ENCODE measurements around the gene HOMER1. TPM values are rescaled to one million over a fixed set of nuclear protein-coding genes. Genes with fewer than 3 reads are reported as not detected.

The HOMER1 gene
- total RNA-seq, 1 donor from 2014 or later, result 174 TPM

DNA sequence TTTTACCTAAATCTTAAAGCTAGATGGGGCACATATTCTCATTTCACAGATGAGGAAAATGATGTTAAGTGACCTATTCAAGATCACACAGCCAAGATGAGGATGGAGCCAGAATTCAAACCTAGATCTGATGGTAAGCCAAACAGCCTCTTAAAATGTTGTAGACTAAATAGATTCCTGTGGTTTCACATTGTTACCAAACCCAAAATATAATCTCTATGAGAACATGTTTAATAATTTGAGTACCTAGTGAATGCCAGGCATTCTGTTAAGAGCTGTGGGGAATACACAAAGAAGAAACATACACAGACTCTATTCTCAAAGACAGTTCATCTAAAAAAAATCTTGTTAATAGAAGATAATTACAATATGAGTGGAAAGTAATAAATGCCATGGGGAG lies 25.2 kb downstream of the HOMER1 start:
- DNase-seq, result no peak

DNA sequence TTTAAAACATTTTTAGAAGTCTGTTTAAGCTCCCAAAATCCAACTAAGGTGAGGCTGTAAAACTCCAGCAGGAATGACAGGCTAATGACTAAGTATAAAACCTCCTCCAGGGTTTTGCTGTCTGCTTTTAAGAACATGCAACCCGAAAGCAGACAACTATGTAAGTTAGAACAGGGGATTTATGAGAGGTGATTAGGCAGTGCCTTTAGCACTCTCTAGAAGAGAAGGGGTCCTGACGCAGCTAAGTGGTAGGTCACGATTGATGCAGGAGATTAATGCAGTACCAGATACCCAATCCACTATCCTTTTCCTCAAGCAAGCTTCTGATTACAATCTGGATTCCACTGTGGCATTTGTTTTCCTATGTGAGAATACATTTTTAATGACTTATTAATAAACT lies 25.9 kb downstream of the HOMER1 start:
- DNase-seq, result no peak

DNA sequence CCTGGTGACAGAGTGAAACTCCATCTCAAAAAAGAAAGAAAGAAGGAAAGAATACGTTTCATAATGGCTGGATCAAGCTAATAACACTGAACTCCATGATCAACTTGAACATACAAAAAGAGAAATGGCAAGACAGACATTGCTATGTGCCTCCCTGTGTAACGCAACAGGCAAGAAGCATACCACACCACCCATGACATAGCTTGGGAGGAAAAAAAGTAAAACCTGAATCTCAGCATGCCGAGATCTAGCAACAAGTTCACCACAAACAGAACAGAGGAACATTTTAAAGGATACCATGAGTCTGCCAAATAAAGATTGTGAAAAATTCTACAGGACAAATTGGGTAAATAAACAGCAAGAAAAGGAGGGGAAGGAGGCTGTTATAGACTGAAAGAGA lies 26.7 kb downstream of the HOMER1 start:
- no peak for DNase-seq

DNA sequence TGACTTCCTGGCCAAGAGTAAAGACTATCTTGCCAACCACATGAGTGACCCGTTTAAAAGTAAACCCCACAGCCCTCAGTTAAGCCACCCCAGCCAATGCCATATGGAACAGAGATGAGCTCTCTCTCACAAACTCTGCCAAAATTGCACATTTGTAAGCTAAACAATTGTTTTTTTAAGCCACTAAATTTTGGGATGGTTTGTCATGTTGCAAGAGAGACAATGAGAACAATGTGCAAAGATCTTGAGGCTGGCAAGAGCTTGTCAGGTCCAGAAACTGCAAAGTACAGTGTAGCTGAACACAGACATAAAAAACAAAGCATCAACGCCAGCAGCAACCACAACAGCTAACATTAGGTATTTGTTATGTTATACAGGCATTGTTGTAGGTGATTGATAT lies 27.8 kb downstream of the HOMER1 start:
- DNase-seq, result no peak

DNA sequence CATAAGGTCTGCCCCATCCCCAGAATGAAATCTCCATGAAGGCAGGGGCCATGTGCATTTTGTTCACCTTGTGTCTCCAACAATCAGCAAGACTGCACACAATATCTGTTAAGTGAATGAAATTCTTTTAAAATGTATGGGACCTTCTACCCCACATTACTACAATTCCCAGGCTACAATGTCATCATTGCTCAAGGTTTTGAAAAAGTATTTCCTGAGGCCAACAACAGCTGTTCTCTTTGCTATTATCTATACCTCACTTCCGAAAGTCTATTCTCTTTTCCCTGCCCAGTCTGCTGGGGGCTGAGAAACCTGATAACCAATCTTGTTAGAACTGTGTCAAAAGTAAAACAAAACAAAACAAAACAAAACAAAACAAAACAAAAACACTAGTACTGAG lies 29.2 kb downstream of the HOMER1 start:
- DNase-seq, result no peak

DNA sequence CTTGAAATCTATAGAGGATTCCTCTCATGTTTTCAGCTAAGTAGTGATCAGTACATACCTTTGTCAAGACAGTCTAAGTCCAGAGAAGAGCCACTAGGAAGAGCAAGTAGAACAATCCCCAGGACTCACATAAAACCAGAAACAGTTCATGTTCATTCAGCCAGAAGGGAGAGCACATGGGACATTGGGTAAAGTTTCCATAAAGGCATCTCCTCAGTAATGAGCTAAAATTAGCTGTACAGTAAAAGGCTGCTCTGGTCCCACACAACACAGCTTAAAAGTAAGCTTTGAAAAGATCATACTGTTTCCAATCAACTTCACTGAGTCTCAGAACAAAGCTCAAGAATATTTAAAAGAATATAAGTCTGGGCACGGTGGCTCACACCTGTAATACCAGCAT lies 32.4 kb downstream of the HOMER1 start:
- DNase-seq, result no peak

DNA sequence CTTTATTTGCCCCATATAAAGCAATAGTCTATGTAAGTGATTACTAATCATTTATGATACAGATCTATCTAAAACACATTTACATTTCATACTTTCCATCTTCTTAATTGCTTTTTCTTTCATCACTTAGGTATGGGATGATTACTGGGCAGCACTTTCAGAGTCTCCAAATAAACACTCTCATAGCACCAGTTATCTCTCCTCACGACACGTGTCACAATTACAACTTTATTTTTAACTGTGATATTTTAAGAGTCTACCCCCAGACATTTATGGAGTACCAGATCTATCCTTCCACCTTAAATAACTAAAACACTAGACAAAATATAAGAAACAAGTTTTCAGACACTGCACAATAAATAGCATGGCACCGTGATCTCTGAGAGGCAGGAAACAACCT lies 32.9 kb downstream of the HOMER1 start:
- no peak for DNase-seq

DNA sequence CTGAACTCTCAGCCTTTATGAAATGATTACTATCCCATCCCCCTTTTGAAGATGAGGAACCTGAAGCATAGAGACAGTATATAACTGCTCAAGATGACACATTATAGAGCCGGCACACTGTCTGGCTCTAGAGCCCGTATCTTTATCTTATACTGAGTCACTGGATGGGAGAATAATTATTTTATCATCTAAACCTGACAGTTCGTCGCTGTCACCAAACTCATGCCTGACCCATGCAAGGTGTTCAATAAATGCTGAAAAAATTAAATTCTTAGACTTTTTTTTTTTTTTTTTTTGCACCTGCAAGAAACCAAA lies 38.8 kb downstream of the HOMER1 start:
- DNase-seq, result no peak

DNA sequence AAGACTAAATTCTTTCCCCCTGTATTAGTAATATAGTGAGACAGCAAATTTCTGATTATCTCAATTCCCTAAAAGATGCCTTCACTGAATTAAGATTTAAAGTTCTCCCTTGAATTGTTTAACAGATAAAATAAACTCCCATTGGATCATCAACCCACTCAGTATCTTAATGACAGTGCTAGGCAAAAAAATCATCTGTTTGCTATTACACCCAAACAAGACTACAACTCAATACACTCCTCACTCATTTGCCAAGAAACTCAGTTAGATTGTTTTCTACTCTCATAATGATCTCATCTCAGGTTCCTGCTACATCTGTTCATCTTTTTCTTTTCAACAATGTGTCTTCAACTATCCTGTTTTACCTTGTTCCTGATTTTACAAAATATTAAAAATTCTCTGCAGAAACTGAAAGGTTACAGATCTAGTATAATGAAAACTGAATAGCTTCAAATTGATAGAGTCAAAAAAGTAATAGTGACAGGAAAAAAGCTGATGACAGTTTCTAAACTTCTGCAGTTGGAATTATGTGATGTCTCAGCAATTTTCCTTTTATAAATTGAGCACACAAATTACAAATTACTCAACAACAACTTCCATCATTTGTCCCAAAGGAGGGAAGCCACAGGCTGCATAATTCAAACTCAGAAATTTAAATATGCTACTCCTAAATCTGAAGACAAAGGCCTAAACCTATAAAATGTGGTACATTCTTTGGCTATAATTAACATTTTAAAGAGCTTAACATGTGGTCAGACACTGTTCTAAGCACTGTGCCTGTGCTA lies 39.4 kb downstream of the HOMER1 start:
- DNase-seq, result no peak

DNA sequence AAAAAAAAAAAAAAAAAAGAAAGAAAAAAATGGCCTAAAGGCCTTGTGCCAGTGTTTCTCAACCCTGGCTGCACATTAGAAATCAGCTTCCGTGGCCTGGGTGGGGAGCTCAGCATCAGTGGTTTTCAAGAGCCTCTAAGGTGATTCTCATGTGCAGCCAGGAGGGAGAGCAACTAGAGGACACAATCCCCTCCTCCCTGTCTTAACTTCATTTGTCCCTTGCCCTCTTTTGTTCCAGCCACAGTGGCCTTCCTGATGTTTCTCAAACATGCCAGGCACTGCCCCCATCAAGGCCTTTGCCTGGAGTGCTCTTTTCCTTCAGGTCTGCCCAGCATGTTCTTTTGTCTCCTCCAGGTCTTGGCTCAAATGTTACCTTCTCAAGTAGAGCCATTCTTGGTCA lies 42.4 kb downstream of the HOMER1 start:
- no peak for DNase-seq

DNA sequence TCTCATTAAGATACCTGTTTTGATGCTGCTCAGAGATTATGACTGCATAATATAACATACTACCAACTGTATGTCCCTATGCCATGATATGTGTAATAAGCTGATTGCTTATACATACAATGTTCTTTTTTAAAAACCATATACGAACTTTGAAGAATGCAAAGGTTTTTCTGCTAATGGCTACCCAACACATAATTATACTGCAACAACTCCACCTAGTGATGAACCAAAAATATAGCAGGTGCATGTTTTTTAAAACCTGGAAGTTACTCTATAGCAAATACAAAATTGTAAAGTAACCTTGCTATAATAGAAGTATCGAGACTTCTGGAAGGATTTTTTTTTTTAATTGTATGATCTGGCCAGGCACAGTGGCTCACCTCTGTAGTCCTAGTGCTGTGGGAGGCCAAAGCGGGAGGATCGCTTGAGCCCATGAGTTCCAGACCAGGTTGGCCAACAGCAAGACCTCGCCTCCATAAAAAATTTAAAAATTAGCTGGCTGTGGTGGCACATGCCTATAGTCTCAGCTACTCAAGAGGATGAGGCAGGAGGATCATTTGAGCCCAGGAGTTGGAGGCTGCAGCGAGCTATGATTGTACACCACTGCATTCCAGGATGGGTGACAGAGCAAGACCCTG lies 49.1 kb downstream of the HOMER1 start:
- no peak for DNase-seq

DNA sequence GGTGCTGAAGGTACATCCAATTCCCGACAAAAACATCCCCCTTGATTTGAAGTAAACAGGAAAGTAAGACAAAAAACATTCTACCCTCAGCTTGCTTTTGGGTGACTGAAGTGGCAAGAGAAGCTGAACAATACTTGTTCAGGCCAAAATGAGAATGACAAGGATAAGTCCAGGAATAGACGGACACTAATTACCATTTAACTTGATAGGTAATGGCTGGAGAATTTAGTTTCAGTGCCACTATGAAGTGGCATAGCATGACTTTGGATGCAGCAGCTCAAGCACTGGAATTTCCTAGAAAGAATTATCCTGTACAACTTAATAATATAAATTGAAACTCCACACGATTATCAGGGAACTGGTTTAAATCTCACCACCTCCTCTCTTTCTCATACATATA lies 49.7 kb downstream of the HOMER1 start:
- no peak for DNase-seq

DNA sequence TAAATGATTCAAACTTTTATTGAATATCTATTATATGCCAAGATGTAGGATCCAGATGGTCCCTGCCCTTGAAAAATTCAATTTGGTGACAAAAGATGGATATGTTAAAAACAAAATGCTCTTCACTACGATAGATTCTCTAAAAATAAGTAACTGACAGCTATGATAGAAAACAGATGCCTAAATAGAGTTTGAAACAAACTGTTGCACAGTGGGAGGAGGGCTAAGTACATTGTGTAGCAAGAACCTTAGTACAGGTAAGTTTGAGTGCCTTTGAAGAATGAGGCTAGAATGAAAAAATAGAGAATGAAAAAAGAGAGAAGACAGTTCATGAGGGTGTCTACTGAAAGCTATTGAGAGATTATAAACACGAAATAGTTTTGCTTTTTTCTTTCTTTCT lies 54.3 kb downstream of the HOMER1 start:
- no peak for DNase-seq

DNA sequence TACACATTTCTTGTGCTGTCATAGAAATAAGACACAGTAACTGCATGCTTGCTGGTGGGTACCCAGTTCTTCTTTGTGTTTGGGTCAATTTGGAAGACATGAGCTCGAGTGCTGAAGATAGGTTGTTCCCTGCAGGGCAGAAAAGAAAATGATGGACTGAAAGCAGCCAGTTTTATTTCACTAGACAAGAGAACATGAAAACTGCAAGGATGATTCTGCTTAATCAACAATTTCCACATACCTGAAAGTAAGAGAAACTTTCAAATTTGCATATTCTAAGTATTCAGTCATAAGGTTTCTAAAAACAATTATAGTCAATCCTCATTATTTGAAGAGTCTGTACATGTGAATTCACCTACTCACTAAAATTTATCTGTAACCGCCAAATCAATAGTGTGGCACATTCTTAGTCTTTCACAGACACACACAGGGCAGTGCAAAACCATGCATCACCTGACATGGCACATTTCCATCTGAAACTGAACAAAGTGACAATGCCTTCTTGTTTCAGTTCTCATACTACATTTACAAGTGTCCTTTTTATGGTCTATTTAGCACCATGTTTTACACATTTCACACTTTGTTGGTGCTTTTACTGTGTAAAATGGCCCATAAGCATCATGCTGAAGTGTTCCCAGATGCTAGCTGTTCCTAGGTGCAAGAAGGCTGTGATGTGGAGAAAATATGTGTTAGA lies 56.9 kb downstream of the HOMER1 start:
- DNase-seq, result no peak

DNA sequence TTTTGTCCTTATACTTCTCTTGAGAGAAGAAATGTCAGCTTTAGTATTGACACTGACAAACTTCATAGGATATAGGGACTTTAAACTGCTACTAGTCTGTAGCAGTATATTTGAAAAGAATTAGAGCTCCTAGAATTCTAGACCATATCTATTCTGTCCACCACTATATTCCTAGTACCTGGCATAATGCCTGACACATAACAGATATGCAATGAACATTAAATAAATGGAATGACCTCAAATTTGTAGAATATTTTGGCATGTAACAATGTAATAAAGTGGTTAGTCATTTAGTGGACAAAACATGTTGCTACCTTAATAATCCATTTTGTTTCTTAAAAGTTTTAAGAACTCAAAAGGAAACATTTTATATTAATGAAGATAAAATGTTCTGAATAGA lies 57.5 kb downstream of the HOMER1 start:
- DNase-seq, result no peak

DNA sequence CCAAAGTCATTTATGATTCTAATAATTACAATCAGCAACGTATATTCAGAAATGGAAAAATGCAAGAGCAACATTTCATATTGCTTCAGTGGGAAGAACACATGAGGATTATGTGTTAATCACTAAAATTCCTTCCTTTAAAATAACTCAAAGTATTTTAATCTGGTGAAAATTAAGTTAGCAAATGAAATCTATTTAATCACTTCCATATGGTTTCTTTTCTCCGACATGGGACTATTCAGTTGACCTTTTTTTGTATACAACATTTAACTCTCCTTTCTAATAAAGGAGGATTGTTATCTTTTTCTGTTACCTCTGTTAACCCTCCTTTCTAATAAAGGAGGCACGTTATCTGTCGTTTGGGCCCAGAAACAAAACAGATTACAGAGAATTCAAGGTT lies 59.9 kb downstream of the HOMER1 start:
- DNase-seq, result no peak

DNA sequence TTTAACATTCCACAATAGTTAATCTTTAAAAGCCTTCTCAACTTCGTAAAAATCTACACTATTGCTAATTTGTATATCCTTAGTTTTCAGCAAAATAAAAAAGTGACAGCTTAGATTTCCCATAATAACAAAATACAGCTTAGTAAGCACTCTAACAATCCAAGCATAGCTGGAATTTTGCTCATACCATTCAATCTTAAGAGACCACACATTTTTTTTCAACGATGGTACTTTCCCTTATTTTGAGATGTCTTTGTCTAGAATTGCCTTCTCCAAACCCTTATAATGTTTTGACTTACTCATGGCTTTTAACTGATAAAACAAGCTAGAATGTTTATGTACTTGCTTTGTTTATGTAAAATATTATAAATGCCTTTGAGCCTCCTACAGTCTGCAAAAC lies 65.6 kb downstream of the HOMER1 start:
- DNase-seq, result no peak

DNA sequence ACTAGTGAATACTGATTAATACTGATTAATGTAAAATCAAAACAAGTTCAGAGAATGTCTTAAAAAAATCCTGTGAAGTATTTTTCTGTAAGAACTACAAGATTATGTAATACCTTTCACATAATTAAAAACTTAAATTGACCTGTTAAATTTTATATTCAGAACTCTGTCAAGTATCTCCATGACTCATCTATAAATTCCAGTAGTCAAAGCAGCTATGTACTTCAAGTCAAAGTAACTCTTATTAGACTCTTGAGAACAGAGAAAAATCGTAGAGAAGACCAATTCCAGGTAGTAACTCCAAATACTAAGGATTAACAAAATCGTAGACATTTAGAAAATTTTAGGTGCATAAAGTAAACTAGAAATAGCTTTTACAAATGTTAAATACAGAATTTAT lies 77.1 kb downstream of the HOMER1 start:
- DNase-seq, result no peak

DNA sequence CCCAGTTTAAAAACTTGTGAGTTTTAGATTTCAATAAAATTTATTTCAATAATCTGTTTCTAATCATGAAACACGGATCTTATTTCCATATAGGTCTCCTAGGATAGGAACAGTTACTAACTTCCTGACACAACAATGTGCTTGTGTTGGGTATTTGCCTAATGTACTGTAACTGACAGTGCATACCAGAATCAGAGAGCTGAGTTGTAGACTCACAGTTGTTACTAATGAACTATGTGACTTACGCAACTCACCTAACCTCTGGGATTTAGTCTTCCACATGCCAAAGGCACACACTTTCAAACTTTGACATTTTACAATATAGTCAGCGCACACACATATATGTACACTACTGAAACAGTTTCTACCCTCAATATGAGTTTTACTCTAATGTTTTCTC lies 77.7 kb downstream of the HOMER1 start:
- DNase-seq, result no peak

DNA sequence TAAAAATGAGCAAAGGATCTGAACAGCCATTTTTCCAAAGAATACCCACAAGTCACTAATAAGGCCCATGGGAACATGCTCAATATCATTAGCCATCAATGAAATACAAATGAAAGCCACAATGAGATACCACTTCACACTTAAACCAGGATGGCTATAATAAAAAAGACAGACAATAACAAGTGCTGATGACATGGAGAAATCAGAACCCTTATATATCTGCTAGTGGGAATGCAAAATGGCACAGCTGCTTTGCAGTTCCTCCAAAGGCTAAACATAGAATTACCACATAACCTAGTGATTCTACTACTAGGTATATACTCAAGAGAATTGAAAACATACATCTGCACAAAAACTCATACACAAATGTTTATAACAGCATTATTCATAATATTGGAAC lies 83.7 kb downstream of the HOMER1 start:
- no peak for DNase-seq

DNA sequence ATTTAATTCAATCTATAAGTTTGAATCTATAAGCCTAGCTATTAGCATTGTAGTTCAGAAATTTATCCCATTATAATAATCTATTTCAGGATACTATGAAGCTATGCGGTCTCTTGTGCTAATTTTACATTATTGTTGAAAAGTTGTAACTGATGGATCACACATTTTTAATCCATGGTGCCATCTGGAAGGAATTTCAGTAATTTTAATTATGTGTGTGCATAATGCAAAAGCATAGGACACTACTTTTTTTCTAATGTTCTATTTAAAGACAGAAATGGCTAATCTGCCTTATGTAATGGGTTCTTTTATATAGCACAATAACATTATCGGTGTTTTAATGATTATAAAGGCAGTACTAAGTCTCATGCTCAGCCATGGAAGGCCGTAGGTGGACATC lies 90.6 kb downstream of the HOMER1 start:
- DNase-seq, result no peak

DNA sequence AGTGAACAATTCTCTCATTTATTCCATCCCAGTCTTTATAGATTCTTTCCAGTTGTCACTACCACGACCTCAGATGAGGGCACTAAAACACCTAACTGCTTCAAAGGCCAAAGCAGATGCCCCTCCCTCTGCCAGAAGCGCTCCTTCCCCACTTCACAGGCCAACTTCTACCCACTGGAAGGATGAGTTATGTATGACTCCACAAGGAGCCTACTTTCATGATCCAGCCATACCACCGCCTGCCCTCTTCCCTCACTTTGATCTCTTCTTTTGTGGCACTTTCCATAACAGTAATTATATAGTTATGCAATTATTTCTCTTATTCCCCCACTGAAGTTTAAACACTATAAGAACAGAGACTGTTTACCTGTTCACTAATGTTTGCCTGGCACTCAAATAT lies 93.7 kb downstream of the HOMER1 start:
- no peak for DNase-seq

DNA sequence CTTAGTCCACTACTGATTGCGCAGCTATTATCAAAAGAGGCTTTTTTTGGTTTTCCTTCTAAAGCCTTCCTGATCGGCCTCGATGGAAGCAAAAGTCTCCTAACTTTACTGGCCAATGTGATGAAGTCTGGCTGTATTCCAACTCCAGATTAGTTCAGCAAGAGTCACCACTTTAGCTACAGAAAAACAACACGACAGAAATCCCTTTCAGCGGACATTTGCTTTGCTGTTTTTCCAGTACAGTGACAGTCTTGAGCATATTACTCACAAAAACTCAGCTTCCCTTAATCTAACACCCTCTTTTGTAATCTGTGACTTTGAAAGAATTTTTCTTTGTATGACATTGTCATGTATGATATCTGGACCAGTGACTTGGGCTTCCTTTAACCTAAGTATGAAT lies 95.7 kb downstream of the HOMER1 start:
- no peak for DNase-seq

DNA sequence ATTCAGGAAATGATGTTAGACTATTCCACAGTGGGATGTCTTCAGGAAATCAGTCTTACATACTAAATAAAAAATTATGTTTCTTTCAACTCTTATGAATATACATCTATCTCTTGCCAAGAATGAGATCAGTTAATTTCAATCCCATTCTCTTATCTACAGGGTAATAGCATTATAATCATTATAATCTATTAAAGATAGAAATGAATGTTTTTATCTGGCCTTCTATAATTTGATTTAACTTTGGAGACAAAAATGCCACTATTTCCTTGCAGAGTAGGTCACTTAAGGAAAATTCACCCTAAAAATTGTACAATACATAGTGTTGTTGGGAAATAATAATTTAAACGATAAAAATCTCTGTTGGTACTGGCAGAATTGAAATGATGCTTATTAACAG lies 96.4 kb downstream of the HOMER1 start:
- DNase-seq, result no peak
